Measurements from ENCODE around the gene FGF14. TPM values are rescaled to one million over a fixed set of nuclear protein-coding genes. Genes with fewer than 3 reads are reported as not detected.

Gene FGF14
- total RNA-seq, 1 donor from 2014 or later, result 1.7 TPM

DNA sequence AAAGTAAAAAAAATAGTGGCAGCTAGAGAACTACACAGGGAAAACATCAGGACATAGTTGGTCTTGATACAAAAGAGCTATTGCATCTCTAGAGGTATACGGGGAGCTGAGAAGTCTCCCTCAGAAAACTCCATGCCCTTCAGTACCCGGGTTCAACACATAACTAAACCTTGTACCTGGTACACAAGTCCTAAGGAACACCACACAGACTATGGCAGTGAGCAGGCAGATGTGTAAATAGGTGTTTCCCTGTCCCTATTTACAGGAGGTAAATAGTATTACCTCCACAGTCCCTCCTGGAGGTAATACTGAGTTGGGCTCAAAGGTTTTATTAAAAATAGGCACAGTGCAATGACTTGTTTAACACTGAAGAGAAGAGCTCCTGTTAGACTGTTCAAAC lies 5.9 kb downstream of the FGF14 start:
- Mint-ChIP-seq H3K27ac (ENCODE audit: unreplicated experiment) (no peak overlapping the region), H3K27me3 (ENCODE audit: low read depth) (peaks cover 61% of the 10 kb centered on the region), H3K36me3 (ENCODE audit: low read depth) (no peaks in the 10 kb centered on the region), H3K4me3 (peak overlapping the region; percentile 59), H3K4me1 (peaks cover 20% of the 10 kb centered on the region), H3K9me3 (no peaks in the 10 kb centered on the region)
- TF ChIP-seq, protein P1, sequence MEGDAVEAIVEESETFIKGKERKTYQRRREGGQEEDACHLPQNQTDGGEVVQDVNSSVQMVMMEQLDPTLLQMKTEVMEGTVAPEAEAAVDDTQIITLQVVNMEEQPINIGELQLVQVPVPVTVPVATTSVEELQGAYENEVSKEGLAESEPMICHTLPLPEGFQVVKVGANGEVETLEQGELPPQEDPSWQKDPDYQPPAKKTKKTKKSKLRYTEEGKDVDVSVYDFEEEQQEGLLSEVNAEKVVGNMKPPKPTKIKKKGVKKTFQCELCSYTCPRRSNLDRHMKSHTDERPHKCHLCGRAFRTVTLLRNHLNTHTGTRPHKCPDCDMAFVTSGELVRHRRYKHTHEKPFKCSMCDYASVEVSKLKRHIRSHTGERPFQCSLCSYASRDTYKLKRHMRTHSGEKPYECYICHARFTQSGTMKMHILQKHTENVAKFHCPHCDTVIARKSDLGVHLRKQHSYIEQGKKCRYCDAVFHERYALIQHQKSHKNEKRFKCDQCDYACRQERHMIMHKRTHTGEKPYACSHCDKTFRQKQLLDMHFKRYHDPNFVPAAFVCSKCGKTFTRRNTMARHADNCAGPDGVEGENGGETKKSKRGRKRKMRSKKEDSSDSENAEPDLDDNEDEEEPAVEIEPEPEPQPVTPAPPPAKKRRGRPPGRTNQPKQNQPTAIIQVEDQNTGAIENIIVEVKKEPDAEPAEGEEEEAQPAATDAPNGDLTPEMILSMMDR (conservative IDR thresholded peaks at IDR 0.05), result no peak
- no peak for DNase-seq (ENCODE audit: low read depth, low spot score)

DNA sequence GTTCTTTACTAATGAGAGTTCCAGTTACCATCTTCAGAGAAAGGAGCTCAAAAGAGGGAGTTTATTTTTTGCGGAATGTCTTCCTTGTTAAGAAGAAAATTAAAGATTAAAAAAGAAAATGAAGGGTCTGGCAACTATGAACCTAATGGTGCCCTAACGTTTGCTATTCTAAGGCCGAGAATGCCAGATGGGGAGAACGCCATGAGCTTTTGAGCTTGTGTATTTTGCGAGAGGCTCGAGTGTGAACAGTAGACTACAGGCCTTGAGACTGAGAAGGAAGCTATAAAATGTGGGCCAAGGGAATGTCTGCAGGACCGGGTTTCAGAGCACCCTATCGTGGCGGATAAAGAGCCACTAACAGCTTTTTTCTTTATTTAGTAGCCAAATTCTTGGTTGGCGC lies 6.7 kb downstream of the FGF14 start:
- TF ChIP-seq, protein P1 (conservative IDR thresholded peaks at IDR 0.05), result no peak

DNA sequence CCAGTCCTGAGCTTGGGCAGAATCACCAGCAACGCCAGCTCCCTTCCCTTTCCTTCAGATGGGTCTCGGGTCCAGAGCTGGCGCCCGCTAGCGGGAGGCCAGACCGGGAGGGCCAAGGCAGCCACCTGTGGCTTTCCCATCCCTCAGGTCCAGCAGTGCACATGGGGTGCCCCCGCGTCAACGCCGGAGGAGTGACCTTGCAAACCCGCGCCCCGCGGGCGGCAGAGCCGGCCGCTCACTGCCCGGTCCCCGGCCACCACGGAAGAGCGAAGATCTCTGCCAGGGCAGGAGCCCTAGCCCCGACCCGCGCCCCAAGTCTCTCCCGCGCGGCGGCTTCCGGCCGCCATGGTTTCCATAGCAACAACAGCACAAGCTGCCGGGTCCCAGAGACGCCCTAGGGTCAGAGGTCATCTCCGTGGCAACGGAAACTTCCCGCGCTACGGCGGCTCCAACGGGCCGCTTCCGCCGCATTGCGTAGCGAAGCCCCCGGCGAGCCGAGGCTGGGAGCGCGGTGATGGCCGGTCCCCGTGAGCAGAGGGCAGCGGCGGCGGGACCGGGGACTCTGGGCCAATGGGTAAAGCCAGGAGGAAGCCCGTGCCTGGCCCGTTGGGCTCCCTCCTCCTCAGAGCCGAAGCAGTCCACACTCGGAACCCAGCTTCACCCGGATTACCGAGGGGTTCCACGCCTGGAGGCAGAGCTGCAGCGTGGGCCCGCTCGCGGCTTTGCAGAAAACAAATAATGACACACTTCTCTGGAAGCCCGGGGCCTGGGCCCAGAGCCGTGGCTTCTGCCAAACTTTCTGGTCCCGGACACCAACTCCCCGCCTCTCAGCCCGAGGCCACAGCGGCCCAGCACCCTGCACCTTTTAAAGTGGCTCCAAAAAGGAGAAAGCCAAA lies 7.4 kb downstream of the FGF14 start:
- H3K9me3 Mint-ChIP-seq, result no peaks in the 10 kb centered on the region
- TF ChIP-seq, protein P1 (conservative IDR thresholded peaks at IDR 0.05), result peak; percentile 44
- H3K4me3 Mint-ChIP-seq, result peak overlapping the region; percentile 90
- peak overlapping the region; percentile 96 for H3K27ac Mint-ChIP-seq (ENCODE audit: unreplicated experiment)
- peaks cover 48% of the 10 kb centered on the region for H3K27me3 Mint-ChIP-seq (ENCODE audit: low read depth)
- H3K4me1 Mint-ChIP-seq, result peaks cover 12% of the 10 kb centered on the region
- no peaks in the 10 kb centered on the region for H3K36me3 Mint-ChIP-seq (ENCODE audit: low read depth)
- peak; percentile 99 for DNase-seq (ENCODE audit: low read depth, low spot score)

More for the DNA sequence above, 6.7 kb downstream of the FGF14 start:
- Mint-ChIP-seq H3K9me3 (no peaks in the 10 kb centered on the region), H3K36me3 (ENCODE audit: low read depth) (no peaks in the 10 kb centered on the region), H3K27me3 (ENCODE audit: low read depth) (peaks cover 53% of the 10 kb centered on the region), H3K27ac (ENCODE audit: unreplicated experiment) (peak overlapping the region; percentile 96), H3K4me3 (peak overlapping the region; percentile 90), H3K4me1 (peaks cover 15% of the 10 kb centered on the region)
- no peak for DNase-seq (ENCODE audit: low read depth, low spot score)

DNA sequence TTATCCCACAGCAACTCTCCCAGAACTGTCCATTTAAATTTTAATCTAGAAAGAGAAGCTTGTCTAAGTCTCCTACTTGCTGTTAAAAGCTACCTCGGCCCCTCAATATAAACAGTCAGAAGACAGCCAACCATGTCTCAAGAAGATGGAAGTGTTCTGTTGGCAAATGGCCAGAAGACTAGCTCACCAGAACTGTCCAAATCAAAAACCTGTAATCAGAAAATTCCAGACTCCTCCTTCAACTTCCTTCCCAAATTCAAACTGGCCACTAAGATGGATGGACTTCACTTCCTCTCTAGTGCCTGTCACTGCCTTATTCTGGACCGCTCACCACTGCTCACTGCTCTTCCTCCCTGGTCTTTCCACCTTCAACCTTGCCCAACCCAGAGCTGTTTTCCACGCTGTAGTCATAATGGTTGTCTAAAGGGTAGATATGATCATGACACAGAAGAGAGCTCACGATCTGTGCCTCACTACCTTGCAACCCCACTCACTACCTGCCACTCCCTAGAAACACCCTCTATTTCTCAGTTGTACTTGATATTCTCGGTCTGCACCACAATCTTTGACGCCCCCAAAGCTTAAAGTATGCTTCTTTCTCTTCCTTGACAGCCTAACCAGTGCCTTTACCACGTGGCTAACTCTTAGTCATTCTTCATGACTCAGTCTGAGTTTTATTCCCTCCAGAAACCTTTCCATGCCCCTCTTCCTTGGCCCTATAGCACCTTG lies 9.2 kb downstream of the FGF14 start:
- Mint-ChIP-seq H3K27ac (ENCODE audit: unreplicated experiment) (no peak overlapping the region), H3K4me3 (peak overlapping the region; percentile 9), H3K36me3 (ENCODE audit: low read depth) (no peaks in the 10 kb centered on the region), H3K4me1 (peaks cover 11% of the 10 kb centered on the region), H3K9me3 (no peaks in the 10 kb centered on the region), H3K27me3 (ENCODE audit: low read depth) (peaks cover 32% of the 10 kb centered on the region)
- DNase-seq (ENCODE audit: low read depth, low spot score), result no peak
- TF ChIP-seq, protein P1 (conservative IDR thresholded peaks at IDR 0.05), result no peak

DNA sequence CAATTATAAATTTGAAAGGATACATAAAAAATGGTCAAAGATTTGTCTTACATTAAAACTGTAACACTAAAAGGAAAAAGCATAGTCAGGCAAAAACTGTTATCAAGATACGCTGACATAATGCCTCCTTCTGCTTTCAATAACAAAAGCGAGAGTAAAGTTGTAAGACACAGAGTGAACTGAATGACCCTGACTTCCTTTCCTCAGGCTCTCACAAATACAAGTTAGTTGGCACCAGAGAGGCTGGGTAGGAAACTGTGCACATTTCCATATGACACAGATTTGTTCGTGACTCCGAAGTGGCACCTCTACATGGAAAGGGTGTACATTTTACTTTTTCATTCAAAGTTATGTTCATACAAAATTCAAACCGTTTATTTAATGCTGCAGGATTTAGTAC lies 15.4 kb downstream of the FGF14 start:
- Mint-ChIP-seq H3K27ac (ENCODE audit: unreplicated experiment) (no peak overlapping the region), H3K4me3 (no peak overlapping the region), H3K27me3 (ENCODE audit: low read depth) (peaks cover 2% of the 10 kb centered on the region), H3K36me3 (ENCODE audit: low read depth) (no peaks in the 10 kb centered on the region), H3K4me1 (peaks cover 8% of the 10 kb centered on the region), H3K9me3 (peaks cover 6% of the 10 kb centered on the region)
- DNase-seq (ENCODE audit: low read depth, low spot score), result no peak
- TF ChIP-seq, protein P1 (conservative IDR thresholded peaks at IDR 0.05), result no peak

Measured in neural crest cell (in vitro differentiated cells).